Astrocyte (in vitro differentiated cells and primary cell): ENCODE results near the gene IER5.

Source experiments
- CTCF ChIP-seq: IDR thresholded peaks from 2 replicates; pipeline ENCODE4 v1.5.1; 2011; ENCODE audit warnings: low read depth, mild to moderate bottlenecking, inconsistent platforms, low read length, moderate library complexity; ENCODE audit not compliant: insufficient read depth
- EZH2 ChIP-seq: IDR thresholded peaks from 2 replicates; pipeline ENCODE4 v1.6.1; 2012; ENCODE audit warnings: mild to moderate bottlenecking, low read length, inconsistent platforms; ENCODE audit not compliant: insufficient read depth

- TF ChIP-seq CTCF (no peak), EZH2 (no peak)
Observed at GRCh38 chr1:181073638-181074037, 14.9 kb upstream of the IER5 start.
